Duodenal mucosa (tissue), 2 donors: ENCODE data around the gene HCFC1.

Experiments used
- H3K27ac ChIP-seq: one replicate; pipeline ENCODE4 v1.7.0; 2013; ENCODE audit warnings: low read depth, low read length
- H3K27me3 ChIP-seq, 2 donors: one replicate each; pipeline ENCODE4 v1.7.0; 2013; ENCODE audit warnings: low read length in 2 of 2, control low read depth in 1 of 2; ENCODE audit not compliant: insufficient read depth in 2 of 2, control insufficient read depth in 1 of 2
- H3K36me3 ChIP-seq, 2 donors: one replicate each; pipeline ENCODE4 v1.7.0; 2013; ENCODE audit warnings: low read length in 2 of 2, control low read depth in 1 of 2; ENCODE audit not compliant: insufficient read depth in 2 of 2, control insufficient read depth in 1 of 2
- H3K4me1 ChIP-seq, 2 donors: one replicate each; pipeline ENCODE4 v1.7.0; 2013; ENCODE audit warnings: low read length in 2 of 2, control low read depth in 1 of 2; ENCODE audit not compliant: insufficient read depth in 2 of 2, control insufficient read depth in 1 of 2
- H3K4me3 ChIP-seq, 2 donors: one replicate each; pipeline ENCODE4 v1.7.0; 2013; ENCODE audit warnings: low read length in 2 of 2, low read depth in 1 of 2
- H3K9ac ChIP-seq, 2 donors: one replicate each; pipeline ENCODE4 v1.7.0; 2013; ENCODE audit warnings: low read length in 2 of 2, low read depth in 1 of 2
- H3K9me3 ChIP-seq, 2 donors: one replicate each; pipeline ENCODE4 v1.7.0; 2013; ENCODE audit warnings: low read length in 2 of 2, control low read depth in 1 of 2; ENCODE audit not compliant: control insufficient read depth in 1 of 2

HCFC1 gene

DNA sequence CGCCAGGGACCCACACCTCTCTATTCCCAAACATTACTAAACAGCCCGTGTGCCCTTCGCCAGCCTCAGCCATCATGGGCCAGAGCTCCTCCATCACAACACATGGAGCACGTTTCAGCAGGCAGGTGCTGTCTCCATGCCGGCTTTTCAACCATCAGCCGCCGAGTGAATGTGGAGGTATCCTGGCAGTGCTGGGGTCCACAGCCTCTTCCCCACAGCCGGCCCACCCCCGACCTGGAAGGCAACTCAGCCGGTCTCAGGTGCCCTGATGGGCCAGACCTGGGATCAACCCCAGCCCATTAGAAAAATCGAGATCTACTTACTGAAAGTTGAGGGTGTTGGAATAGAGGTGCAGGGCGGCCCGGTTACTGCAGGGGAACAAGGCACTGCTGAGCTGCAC lies 39.9 kb downstream of the HCFC1 start:
- Histone ChIP-seq H3K27me3 (no peaks in the 10 kb centered on the region), H3K4me3 (no peak overlapping the region), H3K27ac (no peak overlapping the region), H3K36me3 (peaks cover 0 to 21% of the 10 kb centered on the region in 2 donors), H3K4me1 (peaks cover 14 to 25% of the 10 kb centered on the region in 2 donors), H3K9ac (no peak overlapping the region), H3K9me3 (no peaks in the 10 kb centered on the region)

DNA sequence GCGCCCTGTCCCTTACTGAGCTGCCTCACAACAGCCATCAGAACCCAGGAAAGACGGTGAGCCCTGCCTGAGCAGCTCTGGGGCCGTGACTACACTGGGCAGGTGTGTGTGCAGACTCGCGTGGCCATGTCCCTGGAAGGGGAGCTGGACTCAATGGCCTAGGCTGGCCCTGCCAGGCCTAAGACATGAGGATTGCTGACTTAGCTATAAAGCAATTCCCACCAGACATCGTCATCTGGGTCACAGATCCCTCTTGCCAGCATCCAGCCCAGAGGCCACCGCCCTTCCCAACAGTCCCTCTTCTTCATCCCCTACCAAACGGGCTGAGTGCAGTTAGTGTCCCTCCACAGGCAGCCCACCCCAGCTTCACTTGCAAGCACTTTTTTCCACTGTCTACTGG lies 40.5 kb downstream of the HCFC1 start:
- Histone ChIP-seq H3K27me3 (no peaks in the 10 kb centered on the region), H3K4me1 (peaks cover 16 to 25% of the 10 kb centered on the region in 2 donors), H3K27ac (no peak overlapping the region), H3K36me3 (peaks cover 0 to 21% of the 10 kb centered on the region in 2 donors), H3K9ac (no peak overlapping the region), H3K4me3 (no peak overlapping the region), H3K9me3 (no peaks in the 10 kb centered on the region)

DNA sequence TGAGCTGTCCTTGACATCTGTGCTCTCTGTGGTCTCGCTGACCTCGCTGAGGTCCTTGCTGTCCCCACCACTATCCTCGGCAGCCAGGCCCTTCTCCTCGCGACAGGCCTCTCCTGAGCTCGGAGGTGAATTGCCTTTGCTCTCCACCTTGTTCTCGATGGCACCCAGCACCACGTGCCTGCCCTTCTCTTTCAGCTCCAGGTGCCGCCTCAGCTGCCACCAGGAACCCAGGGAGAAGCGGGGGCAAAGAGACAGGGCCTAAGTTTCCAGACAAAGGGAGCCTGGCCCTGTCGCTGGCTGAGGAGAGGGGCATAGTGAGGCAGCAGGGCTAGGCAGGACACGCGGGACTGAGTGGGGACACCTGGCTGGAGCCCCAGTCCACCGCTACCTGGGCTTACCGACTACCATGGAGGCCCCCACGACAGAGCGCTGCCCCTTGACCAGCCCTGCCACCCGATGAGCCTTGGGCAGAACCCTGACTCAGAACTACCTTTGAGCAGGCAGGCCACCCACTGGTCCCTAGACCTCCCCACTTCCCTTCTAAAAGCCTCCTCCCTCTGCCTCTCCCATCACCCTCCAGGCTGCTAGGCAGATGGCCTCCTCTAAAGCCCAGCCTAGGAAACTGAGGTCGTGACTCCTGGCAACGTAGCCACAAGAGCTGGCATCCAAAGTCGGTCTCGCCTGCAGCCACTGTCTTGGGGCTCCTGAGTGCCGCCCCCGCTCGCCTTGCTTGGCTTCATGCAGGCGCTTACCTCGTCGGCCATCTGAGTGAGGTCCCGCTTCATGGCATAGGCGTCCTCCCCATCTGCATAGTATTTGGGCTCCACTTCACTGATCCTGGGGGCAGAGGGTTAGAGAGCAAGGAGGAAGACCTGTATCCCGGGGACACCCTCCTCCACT lies 41.4 kb downstream of the HCFC1 start:
- no peak overlapping the region for H3K4me3 ChIP-seq
- no peak overlapping the region for H3K27ac ChIP-seq
- H3K9ac ChIP-seq = no peak overlapping the region
- H3K9me3 ChIP-seq = no peaks in the 10 kb centered on the region
- H3K4me1 ChIP-seq = peaks cover 22% of the 10 kb centered on the region in 2 donors
- H3K27me3 ChIP-seq = no peaks in the 10 kb centered on the region
- peaks cover 0 to 21% of the 10 kb centered on the region in 2 donors for H3K36me3 ChIP-seq

DNA sequence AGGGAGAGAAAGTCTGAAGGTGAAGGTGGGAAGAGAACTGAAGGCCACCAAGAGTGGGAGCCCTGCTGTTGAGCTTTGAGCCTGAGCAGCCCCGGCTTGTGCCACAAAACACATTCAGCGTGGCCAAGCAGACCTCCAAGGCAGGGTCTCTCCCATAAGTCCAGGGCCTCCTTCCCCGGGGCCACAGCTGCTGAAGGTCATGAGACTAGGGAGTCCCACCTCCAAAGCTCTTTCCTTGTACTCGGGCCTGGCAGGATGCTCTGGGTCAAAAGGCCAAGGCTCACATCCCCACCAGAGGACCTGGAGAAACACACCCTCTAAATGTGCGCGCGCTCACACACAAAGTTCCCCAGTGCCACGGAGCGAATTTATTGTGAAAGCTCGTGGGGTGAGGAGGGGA lies 42.0 kb downstream of the HCFC1 start:
- Histone ChIP-seq H3K4me1 (peaks cover 22 to 28% of the 10 kb centered on the region in 2 donors), H3K27ac (no peak overlapping the region)

DNA sequence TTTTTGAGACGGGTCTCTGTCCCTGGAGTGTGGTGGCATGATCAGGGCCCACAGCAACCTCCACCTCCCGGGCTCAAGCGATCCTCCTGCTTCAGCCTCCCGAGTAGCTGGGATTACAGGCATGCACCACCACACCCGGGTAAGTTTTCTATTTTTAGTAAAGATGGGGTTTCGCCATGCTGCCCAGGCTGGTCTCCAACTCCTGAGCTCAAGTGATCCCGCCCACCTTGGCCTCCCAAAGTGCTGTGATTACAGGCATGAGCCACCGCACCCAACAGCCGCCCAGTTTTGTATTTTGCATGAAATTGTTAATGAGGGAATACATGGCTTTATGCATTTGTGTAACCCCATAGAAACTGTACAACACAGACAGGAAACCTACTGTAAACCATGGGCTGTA lies 42.8 kb downstream of the HCFC1 start:
- H3K27ac ChIP-seq = no peak overlapping the region
- peak overlapping the region in 1 of 2 donors; percentile 6 for H3K9ac ChIP-seq
- H3K4me3 ChIP-seq = no peak overlapping the region
- H3K36me3 ChIP-seq = peaks cover 0 to 21% of the 10 kb centered on the region in 2 donors
- H3K27me3 ChIP-seq = no peaks in the 10 kb centered on the region
- H3K9me3 ChIP-seq = no peaks in the 10 kb centered on the region
- peaks cover 18 to 31% of the 10 kb centered on the region in 2 donors for H3K4me1 ChIP-seq

More for the DNA sequence above, 42.0 kb downstream of the HCFC1 start:
- Histone ChIP-seq H3K4me3 (no peak overlapping the region), H3K9me3 (no peaks in the 10 kb centered on the region), H3K36me3 (peaks cover 0 to 21% of the 10 kb centered on the region in 2 donors), H3K27me3 (no peaks in the 10 kb centered on the region), H3K9ac (no peak overlapping the region)

DNA sequence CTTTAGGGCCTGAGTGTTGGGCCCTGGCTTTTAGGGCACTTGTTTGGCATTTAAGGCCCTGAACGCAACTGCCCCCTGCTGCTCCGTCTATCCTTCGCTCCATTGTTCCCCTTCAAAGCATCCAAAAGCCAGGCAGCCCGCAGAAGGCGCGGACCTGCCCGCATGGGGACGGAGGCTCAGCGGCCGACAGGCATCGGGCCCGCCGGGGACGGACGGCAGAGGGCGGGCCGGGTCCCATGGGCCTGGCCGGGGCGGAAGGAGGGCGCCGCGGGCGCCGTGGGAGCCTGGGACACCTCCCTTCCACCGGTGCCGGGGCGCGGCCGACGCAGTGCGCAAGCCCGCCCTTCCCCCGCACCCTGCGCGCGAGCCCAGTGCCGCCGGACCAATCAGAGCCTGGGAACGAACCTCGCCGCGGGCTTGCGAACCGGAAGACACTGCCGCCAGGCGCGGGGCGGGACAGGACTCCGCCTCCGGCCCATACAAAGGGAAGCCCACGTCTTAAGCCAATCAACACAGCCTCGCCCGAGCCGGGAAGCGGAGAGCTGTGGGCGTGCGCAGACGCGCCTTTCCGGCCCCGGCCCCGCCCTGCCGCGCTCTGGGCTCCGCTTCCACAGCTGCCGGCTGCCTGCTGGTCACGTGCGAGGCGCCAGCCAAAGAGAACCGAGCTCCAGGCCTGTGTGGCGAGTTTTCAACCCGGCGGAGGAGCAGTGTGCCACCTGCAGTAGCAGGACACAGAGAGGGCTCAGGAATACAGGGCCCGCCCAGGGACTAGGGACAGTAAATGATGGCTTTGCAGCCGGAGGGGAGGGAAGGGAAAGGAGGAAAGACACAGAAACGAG lies 43.5 kb downstream of the HCFC1 start:
- Histone ChIP-seq H3K4me3 (peak overlapping the region; percentile 74 to 77), H3K9me3 (no peaks in the 10 kb centered on the region), H3K27ac (peak overlapping the region; percentile 94), H3K4me1 (peaks cover 19 to 29% of the 10 kb centered on the region in 2 donors), H3K9ac (peak overlapping the region; percentile 92 to 94), H3K27me3 (no peaks in the 10 kb centered on the region), H3K36me3 (peaks cover 0 to 21% of the 10 kb centered on the region in 2 donors)

DNA sequence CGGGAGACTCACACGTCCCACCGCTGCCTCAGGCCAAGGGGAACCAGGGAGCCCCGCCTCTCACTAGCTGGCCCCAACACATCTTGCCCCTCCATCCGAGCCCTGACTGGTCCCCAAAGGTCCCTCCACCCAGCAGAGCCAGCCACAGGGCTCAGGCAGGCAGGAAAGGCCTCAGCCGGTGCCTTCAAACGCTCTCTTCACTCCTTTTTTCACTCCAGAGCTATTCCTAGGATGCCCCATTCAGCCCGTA lies 44.0 kb downstream of the HCFC1 start:
- peak overlapping the region; percentile 74 to 77 for H3K4me3 ChIP-seq
- H3K4me1 ChIP-seq = peaks cover 24 to 29% of the 10 kb centered on the region in 2 donors
- H3K9ac ChIP-seq = peak overlapping the region; percentile 92 to 94
- H3K9me3 ChIP-seq = no peaks in the 10 kb centered on the region
- peak overlapping the region; percentile 94 for H3K27ac ChIP-seq
- no peaks in the 10 kb centered on the region for H3K27me3 ChIP-seq
- peaks cover 0 to 21% of the 10 kb centered on the region in 2 donors for H3K36me3 ChIP-seq

DNA sequence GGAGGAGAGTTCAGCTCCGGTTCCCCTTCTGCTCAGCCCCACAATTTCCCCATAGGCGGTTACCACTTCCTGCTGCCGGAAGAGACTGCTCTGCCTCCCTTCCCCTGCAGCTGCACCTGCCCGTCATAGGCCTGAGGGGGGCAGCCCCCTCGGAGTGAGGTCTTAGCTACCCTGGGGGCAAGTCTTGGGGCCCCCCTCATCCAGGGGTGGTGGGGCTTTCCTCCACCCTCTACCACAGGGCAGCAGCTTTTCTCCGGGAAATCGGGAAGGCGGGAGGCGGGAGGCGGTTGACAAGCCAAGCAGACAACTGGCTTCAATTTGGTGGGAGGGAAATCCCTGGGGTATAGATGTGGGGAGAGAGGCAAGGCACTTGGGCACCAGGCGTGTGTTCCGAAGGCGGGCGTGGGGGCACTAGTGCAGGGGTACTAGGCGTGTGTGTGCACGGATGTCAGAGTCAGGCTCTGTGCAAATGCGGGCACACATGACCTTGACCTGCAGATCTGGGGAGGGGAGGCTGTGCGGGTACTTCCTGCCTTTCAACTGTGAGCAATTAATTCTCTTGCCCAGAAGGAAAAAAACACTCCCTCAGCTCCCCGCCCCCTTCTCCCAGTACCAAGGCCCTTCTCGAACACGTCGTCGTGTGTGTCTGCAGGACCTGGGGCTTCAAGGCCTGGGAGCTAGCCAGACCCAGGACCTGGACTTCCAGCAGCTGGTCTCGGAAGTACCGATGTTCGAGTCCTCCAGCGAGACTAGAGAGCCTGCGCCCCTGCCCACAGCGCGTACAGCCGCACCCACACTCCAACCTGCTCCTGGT lies 44.6 kb downstream of the HCFC1 start:
- Histone ChIP-seq H3K4me3 (peak overlapping the region; percentile 74 to 77), H3K9me3 (no peaks in the 10 kb centered on the region), H3K27me3 (no peaks in the 10 kb centered on the region), H3K36me3 (peaks cover 0 to 17% of the 10 kb centered on the region in 2 donors), H3K27ac (peak overlapping the region; percentile 94), H3K4me1 (peaks cover 27 to 29% of the 10 kb centered on the region in 2 donors), H3K9ac (peak overlapping the region; percentile 92 to 94)

DNA sequence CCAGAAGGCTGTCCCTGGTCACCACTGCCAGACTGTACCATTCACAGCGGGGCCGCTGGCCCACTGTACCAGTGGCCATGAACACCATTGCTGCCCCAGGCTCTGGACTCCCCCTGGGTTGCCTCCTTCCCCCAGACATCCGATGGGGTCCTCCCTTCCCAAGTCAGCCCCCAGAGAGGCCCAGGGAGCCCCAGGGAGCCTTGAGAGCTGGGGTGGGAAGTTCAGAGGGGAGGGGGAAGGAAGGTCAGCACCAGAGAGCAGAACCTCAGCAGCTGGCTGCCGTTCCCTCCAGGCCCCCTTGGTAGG lies 45.1 kb downstream of the HCFC1 start:
- peak overlapping the region; percentile 92 to 94 for H3K9ac ChIP-seq
- peak overlapping the region; percentile 94 for H3K27ac ChIP-seq
- H3K4me3 ChIP-seq = peak overlapping the region; percentile 74 to 77
- peaks cover 0 to 12% of the 10 kb centered on the region in 2 donors for H3K36me3 ChIP-seq
- H3K9me3 ChIP-seq = no peaks in the 10 kb centered on the region
- H3K4me1 ChIP-seq = peaks cover 29 to 30% of the 10 kb centered on the region in 2 donors
- H3K27me3 ChIP-seq = no peaks in the 10 kb centered on the region
